ENCODE data around the gene PRM3. TPM values are rescaled to one million over a fixed set of nuclear protein-coding genes. Genes with fewer than 3 reads are reported as not detected.

The PRM3 gene, protein sequence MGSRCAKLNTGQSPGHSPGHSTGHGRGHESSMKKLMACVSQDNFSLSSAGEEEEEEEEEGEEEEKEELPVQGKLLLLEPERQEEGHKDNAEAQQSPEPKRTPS
- total RNA-seq (not detected), polyA plus RNA-seq (not detected)
- long read RNA-seq, donor 1, result 0 reads
- long read RNA-seq, donor 2, result 0 reads
- long read RNA-seq, donor 3, result 0 reads

DNA sequence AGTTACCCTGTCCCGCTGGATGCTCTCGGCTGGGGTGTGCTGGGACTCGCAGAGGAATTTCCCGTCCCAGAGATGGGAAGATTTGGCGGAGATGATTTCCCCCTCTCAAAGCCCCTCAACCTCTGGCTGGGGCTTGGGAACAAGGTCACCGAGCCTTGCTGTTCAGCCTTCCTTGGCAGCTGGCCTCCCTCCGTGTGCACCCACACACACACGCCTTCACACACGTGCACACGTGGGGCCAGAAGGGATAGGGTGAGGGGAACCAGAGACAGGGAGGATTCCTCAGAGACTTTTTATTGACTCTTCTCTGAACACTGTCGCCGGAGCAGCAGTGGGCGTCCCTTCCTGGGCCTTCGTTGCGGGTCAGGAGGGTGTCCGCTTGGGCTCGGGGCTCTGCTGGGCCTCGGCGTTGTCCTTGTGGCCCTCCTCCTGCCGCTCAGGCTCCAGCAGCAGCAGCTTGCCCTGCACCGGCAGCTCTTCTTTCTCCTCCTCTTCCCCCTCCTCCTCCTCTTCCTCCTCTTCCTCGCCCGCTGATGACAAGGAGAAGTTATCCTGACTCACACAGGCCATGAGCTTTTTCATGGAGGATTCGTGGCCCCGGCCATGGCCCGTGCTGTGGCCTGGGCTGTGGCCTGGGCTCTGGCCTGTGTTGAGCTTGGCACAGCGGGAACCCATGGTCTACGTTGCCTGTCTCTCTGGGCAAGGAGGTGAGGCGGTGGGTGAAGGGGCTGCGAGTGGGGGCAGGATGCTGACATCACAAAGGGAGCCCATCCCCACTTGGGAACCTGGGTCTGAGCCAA, at the start of gene PRM3:
TSS of gene PRM3 (minus strand) at position 709 of the 800 bp plus-strand sequence. CDS start at position 675, 34 bp downstream.
- intact Hi-C loops (cut with DNase I), result no loop called here
- Histone ChIP-seq H3K27me3 (no peaks in the 10 kb centered on the region), H3K9me3 (no peaks in the 10 kb centered on the region), H3K4me1 (ENCODE audit: insufficient read depth) (no peaks in the 10 kb centered on the region), H3K4me3 (no peak within 1 kb of the TSS), H3K27ac (no peak within 1 kb of the TSS), H3K36me3 (no peaks in the 10 kb centered on the region)
- 75 to 76% (median 75%) methylated on average over 29 to 30 of the region's 30 CpGs for WGBS, 3 donors
- DNase-seq, result no peak
- no peak for TF ChIP-seq EP300 (IDR thresholded peaks at IDR 0.05)
- TF ChIP-seq, protein P1, sequence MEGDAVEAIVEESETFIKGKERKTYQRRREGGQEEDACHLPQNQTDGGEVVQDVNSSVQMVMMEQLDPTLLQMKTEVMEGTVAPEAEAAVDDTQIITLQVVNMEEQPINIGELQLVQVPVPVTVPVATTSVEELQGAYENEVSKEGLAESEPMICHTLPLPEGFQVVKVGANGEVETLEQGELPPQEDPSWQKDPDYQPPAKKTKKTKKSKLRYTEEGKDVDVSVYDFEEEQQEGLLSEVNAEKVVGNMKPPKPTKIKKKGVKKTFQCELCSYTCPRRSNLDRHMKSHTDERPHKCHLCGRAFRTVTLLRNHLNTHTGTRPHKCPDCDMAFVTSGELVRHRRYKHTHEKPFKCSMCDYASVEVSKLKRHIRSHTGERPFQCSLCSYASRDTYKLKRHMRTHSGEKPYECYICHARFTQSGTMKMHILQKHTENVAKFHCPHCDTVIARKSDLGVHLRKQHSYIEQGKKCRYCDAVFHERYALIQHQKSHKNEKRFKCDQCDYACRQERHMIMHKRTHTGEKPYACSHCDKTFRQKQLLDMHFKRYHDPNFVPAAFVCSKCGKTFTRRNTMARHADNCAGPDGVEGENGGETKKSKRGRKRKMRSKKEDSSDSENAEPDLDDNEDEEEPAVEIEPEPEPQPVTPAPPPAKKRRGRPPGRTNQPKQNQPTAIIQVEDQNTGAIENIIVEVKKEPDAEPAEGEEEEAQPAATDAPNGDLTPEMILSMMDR (IDR thresholded peaks at IDR 0.05), result no peak
- no peak for TF ChIP-seq POLR2A (IDR thresholded peaks at IDR 0.05)

DNA sequence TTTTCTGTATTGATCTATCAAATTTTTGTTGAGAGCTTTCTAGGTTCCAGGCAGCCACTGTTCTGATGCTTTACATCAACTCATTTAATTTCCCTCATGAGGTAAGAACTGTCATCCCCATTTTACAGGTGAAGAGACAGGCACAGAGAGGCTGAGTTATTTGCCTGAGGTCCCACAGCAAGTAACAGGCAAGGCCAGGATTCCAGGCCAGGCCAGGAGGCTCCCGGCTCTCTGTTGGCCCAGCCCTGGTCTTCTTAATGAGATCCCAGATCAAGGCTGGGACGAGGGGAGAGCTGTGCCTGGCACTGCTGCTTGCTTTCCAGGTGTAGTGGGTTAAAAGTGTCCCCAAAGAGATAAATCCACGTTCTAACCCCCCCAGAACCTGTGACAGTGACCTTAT, 49.4 kb upstream of the PRM3 start:
- H3K36me3 ChIP-seq, result no peaks in the 10 kb centered on the region
- DNase-seq, result no peak
- no peaks in the 10 kb centered on the region for H3K9me3 ChIP-seq
- H3K4me3 ChIP-seq, result no peak overlapping the region
- H3K27ac ChIP-seq, result no peak overlapping the region
- intact Hi-C loops (cut with DNase I), result loop anchor here in 1 of 4 donors (5.0 kb wide), 1 partner anchor 61 kb away; no protein-coding TSS in a partner anchor
- H3K4me1 ChIP-seq (ENCODE audit: insufficient read depth), result peaks cover 4% of the 10 kb centered on the region
- TF ChIP-seq EP300 (IDR thresholded peaks at IDR 0.05) (no peak), POLR2A (IDR thresholded peaks at IDR 0.05) (no peak)
- TF ChIP-seq, protein P1 (IDR thresholded peaks at IDR 0.05), result no peak
- WGBS, 3 donors, result 82 to 87% (median 85%) methylated on average over 3 of the region's 3 CpGs
- no peaks in the 10 kb centered on the region for H3K27me3 ChIP-seq

DNA sequence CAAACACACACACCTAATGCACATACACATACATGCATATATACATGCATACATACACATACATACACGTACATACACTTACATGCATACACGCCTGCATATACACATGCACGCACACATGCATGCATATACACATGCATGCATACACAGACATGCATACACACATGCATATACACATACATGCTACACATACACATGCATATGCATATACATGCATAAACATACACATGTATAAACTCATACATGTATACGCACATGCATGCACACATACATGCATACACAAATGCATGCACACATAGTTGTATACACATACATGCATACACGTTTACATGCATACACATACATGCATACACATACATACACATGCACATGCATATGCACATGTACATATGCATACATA, 48.2 kb upstream of the PRM3 start:
- intact Hi-C loops (cut with DNase I), result loop anchor here in 1 of 4 donors (5.0 kb wide), 1 partner anchor 59 kb away; no protein-coding TSS in a partner anchor
- no peak for DNase-seq
- 66 to 85% (median 83%) methylated on average over 5 of the region's 5 CpGs for WGBS, 3 donors
- no peaks in the 10 kb centered on the region for H3K9me3 ChIP-seq
- no peaks in the 10 kb centered on the region for H3K4me1 ChIP-seq (ENCODE audit: insufficient read depth)
- TF ChIP-seq POLR2A (IDR thresholded peaks at IDR 0.05) (no peak), EP300 (IDR thresholded peaks at IDR 0.05) (no peak)
- TF ChIP-seq, protein P1 (IDR thresholded peaks at IDR 0.05), result no peak
- no peak overlapping the region for H3K4me3 ChIP-seq
- H3K27me3 ChIP-seq, result no peaks in the 10 kb centered on the region
- H3K36me3 ChIP-seq, result no peaks in the 10 kb centered on the region
- no peak overlapping the region for H3K27ac ChIP-seq

DNA sequence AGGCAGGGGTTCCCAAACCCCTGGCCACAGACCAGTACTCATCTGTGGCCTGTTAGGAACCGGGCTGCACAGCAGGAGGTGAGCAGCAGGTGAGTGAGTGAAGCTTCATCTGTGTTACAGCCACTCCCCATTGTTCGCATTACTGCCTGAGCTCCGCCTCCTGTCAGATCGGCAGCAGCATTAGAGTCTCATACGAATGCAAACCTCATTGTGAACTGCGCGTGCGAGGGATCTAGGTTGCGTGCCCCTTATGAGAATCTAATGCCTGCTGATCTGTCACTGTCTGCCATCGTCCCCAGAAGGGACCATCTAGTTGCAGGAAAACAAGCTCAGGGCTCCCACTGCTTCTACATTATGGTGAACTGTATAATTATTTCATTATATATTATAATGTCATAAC, 46.7 kb upstream of the PRM3 start:
- DNase-seq, result no peak
- 83 to 87% (median 84%) methylated on average over 10 of the region's 10 CpGs for WGBS, 3 donors
- H3K4me3 ChIP-seq, result no peak overlapping the region
- H3K9me3 ChIP-seq, result no peaks in the 10 kb centered on the region
- H3K27ac ChIP-seq, result no peak overlapping the region
- no peaks in the 10 kb centered on the region for H3K36me3 ChIP-seq
- intact Hi-C loops (cut with DNase I), result loop anchor here in 1 of 4 donors (5.0 kb wide), 1 partner anchor 58 kb away; no protein-coding TSS in a partner anchor
- TF ChIP-seq, protein P1 (IDR thresholded peaks at IDR 0.05), result no peak
- TF ChIP-seq POLR2A (IDR thresholded peaks at IDR 0.05) (no peak), EP300 (IDR thresholded peaks at IDR 0.05) (no peak)
- no peaks in the 10 kb centered on the region for H3K27me3 ChIP-seq
- peaks cover 2% of the 10 kb centered on the region for H3K4me1 ChIP-seq (ENCODE audit: insufficient read depth)

Data from ovary (tissue), 10 donors.